GM18519 (cell line): ENCODE data around the gene CDS2.

Experiments used
- ATAC-seq: cut with Tn5 transposase; IDR thresholded peaks from one replicate; pipeline ENCODE4 v1.9.1; 2021; ENCODE audit warnings: mild to moderate bottlenecking, moderate library complexity; ENCODE audit not compliant: unreplicated experiment, low FRiP score

CDS2 gene

GRCh38 chr20:5177071-5177470, 50.3 kb downstream of the CDS2 start:
- ATAC-seq: no peak

GRCh38 chr20:5178046-5178445, 51.2 kb downstream of the CDS2 start:
- ATAC-seq: no peak

- no peak for ATAC-seq
These were observed 53.6 kb downstream of the CDS2 start for GRCh38 chr20:5180421-5180820.

- ATAC-seq: no peak
These were observed 54.1 kb downstream of the CDS2 start for GRCh38 chr20:5180933-5181332.

- no peak for ATAC-seq
These were observed 54.7 kb downstream of the CDS2 start for GRCh38 chr20:5181492-5181891.

- no peak for ATAC-seq
These were observed 55.1 kb downstream of the CDS2 start for GRCh38 chr20:5181958-5182357.

GRCh38 chr20:5182615-5183254, 55.9 kb downstream of the CDS2 start:
- no peak for ATAC-seq

- ATAC-seq: no peak
These were observed 57.1 kb downstream of the CDS2 start for GRCh38 chr20:5183731-5184474.

GRCh38 chr20:5184684-5185083, 57.9 kb downstream of the CDS2 start:
- no peak for ATAC-seq

GRCh38 chr20:5187122-5187521, 60.3 kb downstream of the CDS2 start:
- no peak for ATAC-seq

- no peak for ATAC-seq
These were observed 61.9 kb downstream of the CDS2 start for GRCh38 chr20:5188736-5189135.

GRCh38 chr20:5189917-5190316, 63.1 kb downstream of the CDS2 start:
- ATAC-seq: no peak

- no peak for ATAC-seq
These were observed 63.6 kb downstream of the CDS2 start for GRCh38 chr20:5190444-5190843.

GRCh38 chr20:5191829-5192569, 65.2 kb downstream of the CDS2 start:
- ATAC-seq: no peak

- no peak for ATAC-seq
These were observed 66.0 kb downstream of the CDS2 start for GRCh38 chr20:5192570-5193431.

GRCh38 chr20:5195655-5196054, 68.8 kb downstream of the CDS2 start:
- no peak for ATAC-seq

- no peak for ATAC-seq
These were observed 69.3 kb downstream of the CDS2 start for GRCh38 chr20:5196149-5196548.

GRCh38 chr20:5197270-5197827, 70.5 kb downstream of the CDS2 start:
- no peak for ATAC-seq

GRCh38 chr20:5197847-5198650, 71.2 kb downstream of the CDS2 start:
- ATAC-seq: no peak

- no peak for ATAC-seq
These were observed 71.8 kb downstream of the CDS2 start for GRCh38 chr20:5198651-5198924.
